ENCODE data around the gene TNN.

Gene TNN

GRCh38 chr1:175147569-175147968 is 79.9 kb downstream of the TNN start:
- peaks cover 5 to 29% of the 10 kb centered on the region in 2 experiments for H3K27me3 ChIP-seq (ENCODE audit: control insufficient read depth in 1 of 2, insufficient read depth in 1 of 2, low read length in 2 of 2)
- H2BK15ac ChIP-seq (ENCODE audit: low read depth, poor library complexity, severe bottlenecking): no peak overlapping the region
- no peak overlapping the region for H3K23ac ChIP-seq (ENCODE audit: low read length in 2 of 2)
- H2BK120ac ChIP-seq (ENCODE audit: low read depth, low read length): no peak overlapping the region
- no peak overlapping the region for H3K4ac ChIP-seq (ENCODE audit: low read depth in 1 of 2, low read length in 2 of 2)
- H2BK12ac ChIP-seq (ENCODE audit: low read length in 2 of 2): no peak overlapping the region
- H3K9ac ChIP-seq (ENCODE audit: low read length): no peak overlapping the region
- H3K4me1 ChIP-seq (ENCODE audit: control insufficient read depth, insufficient read depth, low read depth, low read length): peaks cover 1% of the 10 kb centered on the region
- H2BK5ac ChIP-seq (ENCODE audit: low read depth, low read length, poor library complexity, severe bottlenecking): no peak overlapping the region
- 80% methylated on average over 4 of the region's 5 CpGs for WGBS
- H3K4me2 ChIP-seq (ENCODE audit: low read length, poor library complexity, severe bottlenecking): no peak overlapping the region
- no peak overlapping the region for H3K4me3 ChIP-seq (ENCODE audit: insufficient read depth in 1 of 2, low read depth in 1 of 2, low read length in 2 of 2)
- no peak overlapping the region for H2AK5ac ChIP-seq (ENCODE audit: low read length, severe bottlenecking)
- H4K8ac ChIP-seq (ENCODE audit: low read length): no peak overlapping the region
- H4K91ac ChIP-seq (ENCODE audit: low read length): no peak overlapping the region
- no peak overlapping the region for H2AFZ ChIP-seq (ENCODE audit: low read depth, low read length)
- no peak overlapping the region for H3K18ac ChIP-seq (ENCODE audit: low read depth in 1 of 2, low read length in 2 of 2)
- H3K14ac ChIP-seq (ENCODE audit: low read length in 2 of 2): no peak overlapping the region
- no peak for DNase-seq
- no peak overlapping the region for H3K27ac ChIP-seq (ENCODE audit: low read length, poor library complexity, severe bottlenecking)
- H3K9me3 ChIP-seq (ENCODE audit: control insufficient read depth, low read length): no peaks in the 10 kb centered on the region
- H3K36me3 ChIP-seq (ENCODE audit: control insufficient read depth in 1 of 2, insufficient read depth in 2 of 2, low read depth in 1 of 2, low read length in 2 of 2): no peaks in the 10 kb centered on the region
- no peaks in the 10 kb centered on the region for H3K79me1 ChIP-seq (replicated peaks; ENCODE audit: low read length, poor library complexity, severe bottlenecking)

- no peak overlapping the region for H2AFZ ChIP-seq (ENCODE audit: low read depth, low read length)
- H3K4me3 ChIP-seq (ENCODE audit: insufficient read depth in 1 of 2, low read depth in 1 of 2, low read length in 2 of 2): no peak overlapping the region
- no peak overlapping the region for H3K9ac ChIP-seq (ENCODE audit: low read length)
- no peak overlapping the region for H2BK5ac ChIP-seq (ENCODE audit: low read depth, low read length, poor library complexity, severe bottlenecking)
- no peaks in the 10 kb centered on the region for H3K9me3 ChIP-seq (ENCODE audit: control insufficient read depth, low read length)
- no peak overlapping the region for H3K4me2 ChIP-seq (ENCODE audit: low read length, poor library complexity, severe bottlenecking)
- H4K8ac ChIP-seq (ENCODE audit: low read length): no peak overlapping the region
- peaks cover 1% of the 10 kb centered on the region for H3K4me1 ChIP-seq (ENCODE audit: control insufficient read depth, insufficient read depth, low read depth, low read length)
- peaks cover 9 to 33% of the 10 kb centered on the region in 2 experiments for H3K27me3 ChIP-seq (ENCODE audit: control insufficient read depth in 1 of 2, insufficient read depth in 1 of 2, low read length in 2 of 2)
- no peak overlapping the region for H3K4ac ChIP-seq (ENCODE audit: low read depth in 1 of 2, low read length in 2 of 2)
- H3K79me1 ChIP-seq (replicated peaks; ENCODE audit: low read length, poor library complexity, severe bottlenecking): no peaks in the 10 kb centered on the region
- DNase-seq: no peak
- no peak overlapping the region for H2BK15ac ChIP-seq (ENCODE audit: low read depth, poor library complexity, severe bottlenecking)
- no peak overlapping the region for H3K18ac ChIP-seq (ENCODE audit: low read depth in 1 of 2, low read length in 2 of 2)
- H3K36me3 ChIP-seq (ENCODE audit: control insufficient read depth in 1 of 2, insufficient read depth in 2 of 2, low read depth in 1 of 2, low read length in 2 of 2): no peaks in the 10 kb centered on the region
- no peak overlapping the region for H2BK12ac ChIP-seq (ENCODE audit: low read length in 2 of 2)
- H3K23ac ChIP-seq (ENCODE audit: low read length in 2 of 2): no peak overlapping the region
- 88% methylated on average over 6 of the region's 7 CpGs for WGBS
- no peak overlapping the region for H3K27ac ChIP-seq (ENCODE audit: low read length, poor library complexity, severe bottlenecking)
- H3K14ac ChIP-seq (ENCODE audit: low read length in 2 of 2): no peak overlapping the region
- H2BK120ac ChIP-seq (ENCODE audit: low read depth, low read length): no peak overlapping the region
- H4K91ac ChIP-seq (ENCODE audit: low read length): no peak overlapping the region
- no peak overlapping the region for H2AK5ac ChIP-seq (ENCODE audit: low read length, severe bottlenecking)
These were observed 80.4 kb downstream of the TNN start for GRCh38 chr1:175148068-175148467.

DNA sequence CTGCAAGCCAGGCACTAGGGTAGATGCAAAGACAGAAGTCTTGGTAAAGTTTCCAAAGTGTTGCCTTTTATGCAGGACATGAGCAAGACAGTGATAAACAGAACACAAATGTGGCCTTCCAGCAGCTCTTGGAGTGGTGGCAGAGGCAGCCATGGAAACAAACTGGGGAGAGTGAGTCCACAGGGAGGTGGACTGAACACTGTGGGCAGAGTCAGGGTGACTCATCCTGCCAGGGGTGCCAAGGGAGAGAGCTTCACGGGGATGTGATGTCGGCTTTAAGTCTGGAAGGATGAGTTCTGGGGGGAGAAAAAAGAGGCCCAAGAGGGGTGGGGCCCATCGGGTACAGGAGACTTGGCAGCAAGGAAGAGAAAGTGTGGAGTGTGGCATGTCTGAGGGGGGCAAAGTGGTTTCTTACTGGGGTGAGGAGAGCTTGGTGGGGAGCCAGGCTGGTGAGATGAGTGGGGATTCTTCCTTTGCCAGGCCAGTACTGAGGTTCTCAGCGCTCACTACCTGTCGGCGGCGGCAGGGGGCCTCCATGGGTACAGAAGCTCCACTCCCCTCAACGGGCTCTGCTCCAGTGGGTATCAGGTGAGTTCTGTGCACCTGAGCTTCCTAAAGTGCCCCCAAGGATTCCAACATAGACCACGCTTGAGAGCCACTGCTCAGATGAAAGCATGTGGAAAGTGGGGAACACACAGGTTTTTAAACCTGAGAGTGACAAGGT is 83.1 kb downstream of the TNN start:
- WGBS: 66% methylated on average over 9 of the region's 9 CpGs
- peaks cover 21 to 22% of the 10 kb centered on the region in 2 experiments for H3K27me3 ChIP-seq (ENCODE audit: control insufficient read depth in 1 of 2, insufficient read depth in 1 of 2, low read length in 2 of 2)
- no peak overlapping the region for H3K23ac ChIP-seq (ENCODE audit: low read length in 2 of 2)
- no peak overlapping the region for H2BK12ac ChIP-seq (ENCODE audit: low read length in 2 of 2)
- H2AK5ac ChIP-seq (ENCODE audit: low read length, severe bottlenecking): no peak overlapping the region
- no peak overlapping the region for H3K4ac ChIP-seq (ENCODE audit: low read depth in 1 of 2, low read length in 2 of 2)
- no peak overlapping the region for H3K4me2 ChIP-seq (ENCODE audit: low read length, poor library complexity, severe bottlenecking)
- peaks cover 1% of the 10 kb centered on the region for H3K4me1 ChIP-seq (ENCODE audit: control insufficient read depth, insufficient read depth, low read depth, low read length)
- no peak overlapping the region for H3K18ac ChIP-seq (ENCODE audit: low read depth in 1 of 2, low read length in 2 of 2)
- H3K4me3 ChIP-seq (ENCODE audit: insufficient read depth in 1 of 2, low read depth in 1 of 2, low read length in 2 of 2): no peak overlapping the region
- no peak overlapping the region for H4K8ac ChIP-seq (ENCODE audit: low read length)
- H3K9me3 ChIP-seq (ENCODE audit: control insufficient read depth, low read length): no peaks in the 10 kb centered on the region
- peak overlapping the region; percentile 25 for H3K9ac ChIP-seq (ENCODE audit: low read length)
- no peaks in the 10 kb centered on the region for H3K79me1 ChIP-seq (replicated peaks; ENCODE audit: low read length, poor library complexity, severe bottlenecking)
- no peak overlapping the region for H3K27ac ChIP-seq (ENCODE audit: low read length, poor library complexity, severe bottlenecking)
- no peak overlapping the region for H2BK15ac ChIP-seq (ENCODE audit: low read depth, poor library complexity, severe bottlenecking)
- no peaks in the 10 kb centered on the region for H3K36me3 ChIP-seq (ENCODE audit: control insufficient read depth in 1 of 2, insufficient read depth in 2 of 2, low read depth in 1 of 2, low read length in 2 of 2)
- H2BK120ac ChIP-seq (ENCODE audit: low read depth, low read length): no peak overlapping the region
- DNase-seq: no peak
- H4K91ac ChIP-seq (ENCODE audit: low read length): no peak overlapping the region
- no peak overlapping the region for H2AFZ ChIP-seq (ENCODE audit: low read depth, low read length)
- no peak overlapping the region for H2BK5ac ChIP-seq (ENCODE audit: low read depth, low read length, poor library complexity, severe bottlenecking)
- H3K14ac ChIP-seq (ENCODE audit: low read length in 2 of 2): no peak overlapping the region

GRCh38 chr1:175152006-175152652 is 84.5 kb downstream of the TNN start:
- no peak overlapping the region for H3K4me3 ChIP-seq (ENCODE audit: insufficient read depth in 1 of 2, low read depth in 1 of 2, low read length in 2 of 2)
- no peaks in the 10 kb centered on the region for H3K36me3 ChIP-seq (ENCODE audit: control insufficient read depth in 1 of 2, insufficient read depth in 2 of 2, low read depth in 1 of 2, low read length in 2 of 2)
- H2BK15ac ChIP-seq (ENCODE audit: low read depth, poor library complexity, severe bottlenecking): no peak overlapping the region
- H3K27me3 ChIP-seq (ENCODE audit: control insufficient read depth in 1 of 2, insufficient read depth in 1 of 2, low read length in 2 of 2): peaks cover 21 to 22% of the 10 kb centered on the region in 2 experiments
- no peaks in the 10 kb centered on the region for H3K9me3 ChIP-seq (ENCODE audit: control insufficient read depth, low read length)
- no peak overlapping the region for H3K18ac ChIP-seq (ENCODE audit: low read depth in 1 of 2, low read length in 2 of 2)
- no peak overlapping the region for H2AFZ ChIP-seq (ENCODE audit: low read depth, low read length)
- H3K79me1 ChIP-seq (replicated peaks; ENCODE audit: low read length, poor library complexity, severe bottlenecking): no peaks in the 10 kb centered on the region
- no peak overlapping the region for H2AK5ac ChIP-seq (ENCODE audit: low read length, severe bottlenecking)
- H3K14ac ChIP-seq (ENCODE audit: low read length in 2 of 2): no peak overlapping the region
- H3K23ac ChIP-seq (ENCODE audit: low read length in 2 of 2): no peak overlapping the region
- no peak overlapping the region for H2BK120ac ChIP-seq (ENCODE audit: low read depth, low read length)
- no peak overlapping the region for H3K4me2 ChIP-seq (ENCODE audit: low read length, poor library complexity, severe bottlenecking)
- no peak overlapping the region for H4K8ac ChIP-seq (ENCODE audit: low read length)
- H3K4ac ChIP-seq (ENCODE audit: low read depth in 1 of 2, low read length in 2 of 2): no peak overlapping the region
- no peaks in the 10 kb centered on the region for H3K4me1 ChIP-seq (ENCODE audit: control insufficient read depth, insufficient read depth, low read depth, low read length)
- DNase-seq: peak; percentile 43
- H3K9ac ChIP-seq (ENCODE audit: low read length): no peak overlapping the region
- no peak overlapping the region for H4K91ac ChIP-seq (ENCODE audit: low read length)
- WGBS: 8% methylated on average over 12 of the region's 15 CpGs
- H3K27ac ChIP-seq (ENCODE audit: low read length, poor library complexity, severe bottlenecking): no peak overlapping the region
- H2BK5ac ChIP-seq (ENCODE audit: low read depth, low read length, poor library complexity, severe bottlenecking): no peak overlapping the region
- H2BK12ac ChIP-seq (ENCODE audit: low read length in 2 of 2): no peak overlapping the region
